GM10847 (cell line): ENCODE data around the gene KCNAB2.

Source experiments
- POLR2A ChIP-seq: IDR thresholded peaks from 2 replicates; pipeline ENCODE4 v1.6.1; 2011; ENCODE audit not compliant: insufficient read length; ENCODE audit errors: extremely low read depth

KCNAB2 gene

DNA sequence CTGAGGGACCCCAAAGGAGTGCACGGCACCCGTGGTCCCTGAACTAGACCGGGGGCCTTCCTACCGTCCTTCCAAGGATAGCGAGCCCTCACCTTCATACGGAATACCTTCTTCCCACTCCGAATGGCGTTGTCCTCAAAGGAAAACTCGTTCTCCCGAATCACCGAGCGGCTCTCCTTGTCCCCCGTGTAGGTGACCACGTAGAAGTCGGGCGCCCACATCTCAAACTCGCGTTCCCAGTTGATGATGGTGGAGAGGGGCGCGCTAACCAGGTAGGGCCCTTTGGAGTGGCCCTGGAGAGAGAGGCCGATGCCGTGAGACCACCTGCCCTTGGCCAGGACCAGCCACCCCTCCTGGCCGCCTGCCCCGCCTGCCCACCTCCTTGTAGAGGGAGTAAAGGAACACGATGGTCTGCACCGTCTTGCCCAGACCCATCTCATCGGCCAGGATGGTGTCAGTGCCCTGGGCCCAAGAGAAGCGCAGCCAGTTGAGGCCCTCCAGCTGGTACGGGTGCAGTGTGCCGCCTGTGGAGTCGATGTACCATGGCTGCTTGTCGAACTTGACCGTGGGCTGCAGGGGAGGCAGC is 96.4 kb downstream of the KCNAB2 start:
- no peak for TF ChIP-seq POLR2A

DNA sequence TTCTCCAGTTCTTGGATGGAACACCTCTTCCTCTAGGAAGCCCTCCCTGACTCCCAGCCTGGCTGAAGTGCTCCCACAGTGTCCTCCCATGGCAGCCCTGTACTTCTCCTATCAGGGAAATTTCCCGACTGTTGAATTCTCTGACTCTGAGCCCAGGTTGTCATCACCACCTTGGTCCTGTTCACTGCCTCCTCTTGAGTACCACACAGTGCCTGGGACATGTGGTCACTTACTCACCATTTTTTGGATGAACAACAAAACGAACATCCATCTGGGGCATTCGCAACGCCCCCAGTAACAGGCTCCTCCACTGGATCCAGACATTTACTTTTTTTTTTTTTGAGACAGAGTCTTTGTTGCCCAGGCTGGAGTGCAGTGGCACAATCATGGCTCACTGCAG is 97.0 kb downstream of the KCNAB2 start:
- TF ChIP-seq POLR2A = no peak

- no peak for TF ChIP-seq POLR2A
Observed at GRCh38 chr1:6143395-6143794, 97.7 kb downstream of the KCNAB2 start.

- TF ChIP-seq POLR2A = no peak
Observed at GRCh38 chr1:6144175-6144574, 98.5 kb downstream of the KCNAB2 start.

- no peak for TF ChIP-seq POLR2A
Observed at GRCh38 chr1:6144647-6145395, 99.1 kb downstream of the KCNAB2 start.

DNA sequence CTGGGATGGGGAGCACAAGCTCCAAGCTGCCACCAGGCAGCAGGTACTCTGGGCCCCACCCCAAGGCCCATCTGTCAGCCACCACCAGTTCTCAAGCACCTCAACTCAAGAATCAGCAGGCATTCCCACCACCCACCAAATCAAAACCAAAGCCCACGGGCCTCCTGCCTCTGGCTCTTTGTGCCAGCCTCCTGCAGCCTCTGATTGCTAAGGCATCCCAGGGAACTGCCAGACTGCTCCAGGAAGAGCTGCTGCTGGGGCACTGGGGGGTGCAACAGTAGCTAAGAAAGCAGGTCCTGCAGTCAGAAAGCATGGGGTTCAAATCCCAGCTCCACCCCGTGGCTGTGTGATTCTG is 99.7 kb downstream of the KCNAB2 start:
- no peak for TF ChIP-seq POLR2A

DNA sequence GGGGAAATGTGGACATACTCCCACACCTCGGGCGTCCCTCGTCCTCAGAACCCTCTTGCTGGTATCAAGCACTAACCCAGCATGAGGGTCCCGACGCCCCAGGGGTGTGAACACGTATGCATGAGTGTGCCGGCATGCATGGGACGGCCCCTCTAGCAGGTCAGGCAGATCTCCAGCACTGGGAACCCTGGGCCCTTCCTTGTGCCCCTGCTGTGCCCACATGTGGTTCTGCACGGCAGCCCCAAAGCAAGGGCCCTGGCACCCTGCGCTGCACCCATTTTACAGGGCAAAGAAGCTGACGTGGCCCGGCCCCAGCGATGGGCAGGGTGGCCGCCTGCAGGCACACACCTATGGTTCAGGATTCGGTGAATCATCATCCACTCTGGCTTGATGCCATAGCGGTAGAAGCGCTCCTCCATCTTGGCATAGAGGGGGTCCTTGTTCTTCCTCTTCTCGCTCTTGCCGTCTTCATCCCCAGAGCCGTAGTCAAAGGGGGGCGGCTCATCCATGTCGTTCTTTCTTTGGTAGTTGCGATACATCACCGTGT is 100.2 kb downstream of the KCNAB2 start:
- TF ChIP-seq POLR2A = no peak

GRCh38 chr1:6148497-6149241 is 103.0 kb downstream of the KCNAB2 start:
- no peak for TF ChIP-seq POLR2A

DNA sequence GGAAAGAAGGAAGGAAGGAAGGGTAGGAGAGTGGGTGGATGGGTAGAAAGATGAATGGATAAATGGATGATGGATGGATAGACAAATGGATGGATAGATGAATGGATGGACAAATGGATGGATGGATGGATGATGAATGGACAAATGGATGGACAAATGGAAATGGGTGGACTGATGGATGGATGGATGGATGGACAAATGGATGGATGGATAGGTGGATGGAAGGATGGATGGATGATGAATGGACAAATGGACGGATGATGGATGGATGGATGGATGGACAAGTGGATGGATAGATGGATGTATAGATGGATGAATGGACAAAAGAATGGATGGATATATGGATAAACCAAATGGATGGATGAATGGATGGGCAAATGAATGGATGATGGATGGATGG is 103.9 kb downstream of the KCNAB2 start:
- no peak for TF ChIP-seq POLR2A

DNA sequence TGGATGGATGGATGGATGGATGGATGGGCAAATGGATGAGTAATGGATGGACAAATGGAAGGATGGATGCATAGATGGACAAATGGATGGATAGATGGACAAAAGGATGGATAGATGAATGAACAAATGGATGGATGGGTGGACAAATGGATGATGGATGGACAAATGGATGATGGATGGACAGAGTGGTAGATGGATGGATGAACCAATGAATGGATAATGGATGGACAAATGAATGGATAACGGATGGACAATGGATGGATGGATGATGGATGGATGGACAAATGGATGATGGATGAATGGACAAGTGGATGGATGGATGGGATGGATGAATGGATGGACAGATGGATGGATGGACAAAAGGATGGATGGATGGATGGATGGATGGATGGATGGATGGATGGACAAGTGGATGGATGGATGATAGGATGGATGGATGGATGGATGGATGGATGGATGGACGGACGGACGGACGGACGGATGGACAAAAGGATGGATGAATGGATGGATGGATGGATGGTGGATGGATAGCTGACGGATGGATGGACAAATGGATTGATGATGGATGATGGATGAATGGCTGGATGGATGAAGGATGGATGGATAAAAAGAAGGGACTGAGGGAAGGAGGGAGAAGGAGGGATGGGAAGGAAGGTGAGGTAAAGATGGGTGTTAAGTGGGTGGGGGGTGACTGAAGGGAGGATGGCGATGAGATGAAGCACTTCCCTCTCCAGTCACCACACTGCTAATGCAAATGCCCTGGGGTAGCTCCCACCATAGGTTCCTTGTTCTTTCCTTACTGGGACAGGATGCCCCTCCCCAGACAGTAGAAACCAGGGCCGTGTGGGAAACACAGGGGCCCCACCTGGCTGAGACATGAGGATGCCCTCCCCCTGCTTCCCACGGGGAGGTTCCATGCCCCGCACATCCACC is 104.6 kb downstream of the KCNAB2 start:
- TF ChIP-seq POLR2A = no peak
